ENCODE data around the gene SRL.

Gene SRL

GRCh38 chr16:4241928-4242283 is at the start of gene SRL:
Gene SRL, minus strand, starts transcription at chr16:4242080. Its CDS starts 13 bp downstream, at chr16:4242067.
- no peak for DNase-seq (ENCODE audit: low read depth)

- DNase-seq (ENCODE audit: low read depth): peak; percentile 86
These were observed 48.5 kb upstream of the SRL start for GRCh38 chr16:4290236-4290830.

GRCh38 chr16:4288148-4288921 is 46.5 kb upstream of the SRL start:
- DNase-seq (ENCODE audit: low read depth): peak; percentile 82

- DNase-seq (ENCODE audit: low read depth): no peak
These were observed 43.3 kb upstream of the SRL start for GRCh38 chr16:4285167-4285566.

GRCh38 chr16:4283939-4284338 is 42.1 kb upstream of the SRL start:
- peak; percentile 49 for DNase-seq (ENCODE audit: low read depth)

- no peak for DNase-seq (ENCODE audit: low read depth)
These were observed 41.6 kb upstream of the SRL start for GRCh38 chr16:4283441-4283840.

- DNase-seq (ENCODE audit: low read depth): no peak
These were observed 38.7 kb upstream of the SRL start for GRCh38 chr16:4280625-4281024.

- no peak for DNase-seq (ENCODE audit: low read depth)
These were observed 36.2 kb upstream of the SRL start for GRCh38 chr16:4277987-4278513.

- DNase-seq (ENCODE audit: low read depth): no peak
These were observed 34.0 kb upstream of the SRL start for GRCh38 chr16:4275861-4276260.

GRCh38 chr16:4273858-4274311 is 32.0 kb upstream of the SRL start:
- DNase-seq (ENCODE audit: low read depth): peak; percentile 57

GRCh38 chr16:4272114-4272956 is 30.5 kb upstream of the SRL start:
- peak; percentile 49 for DNase-seq (ENCODE audit: low read depth)

- DNase-seq (ENCODE audit: low read depth): peak; percentile 93
These were observed 29.6 kb upstream of the SRL start for GRCh38 chr16:4271176-4272113.

GRCh38 chr16:4270595-4270994 is 28.7 kb upstream of the SRL start:
- DNase-seq (ENCODE audit: low read depth): no peak

GRCh38 chr16:4270091-4270490 is 28.2 kb upstream of the SRL start:
- no peak for DNase-seq (ENCODE audit: low read depth)

GRCh38 chr16:4266372-4266771 is 24.5 kb upstream of the SRL start:
- DNase-seq (ENCODE audit: low read depth): no peak

GRCh38 chr16:4265676-4266075 is 23.8 kb upstream of the SRL start:
- DNase-seq (ENCODE audit: low read depth): no peak

- DNase-seq (ENCODE audit: low read depth): no peak
These were observed 22.7 kb upstream of the SRL start for GRCh38 chr16:4264546-4264945.

- DNase-seq (ENCODE audit: low read depth): peak; percentile 51
These were observed 21.9 kb upstream of the SRL start for GRCh38 chr16:4263504-4264436.

GRCh38 chr16:4262303-4262835 is 20.5 kb upstream of the SRL start:
- DNase-seq (ENCODE audit: low read depth): no peak

- DNase-seq (ENCODE audit: low read depth): peak; percentile 45
These were observed 19.8 kb upstream of the SRL start for GRCh38 chr16:4261557-4262172.
